A549 (cell line): ENCODE measurements around the gene IL1F10. TPM values are rescaled to one million over a fixed set of nuclear protein-coding genes. Genes with fewer than 3 reads are reported as not detected.
A peak's percentile ranks its signal among the peaks of the same experiment; 100 is the strongest.

Experiments used
- ATAC-seq, 2 experiments: fragments of 200-7000 bp in 1 of 2; fragments of >200 bp in 1 of 2; cut with Nextera tagmentation in 1 of 2; cut with Tn5 transposase in 1 of 2; 3 replicates each; pipeline versions ENCODE4 v1.8.0 to v1.9.1; 2018 to 2020; ENCODE audit warnings: mild to moderate bottlenecking in 1 of 2, moderate library complexity in 1 of 2
- CTCF ChIA-PET: fragments of 300-600 bp; sonication (Branson Sonifier 250); formaldehyde crosslinking; extraction: SDS; loops from one replicate; lab custom pipeline; 2021; ENCODE audit warnings: antibody characterized with exemption, inconsistent platforms; lab: Yijun Ruan, JAX
- POLR2A ChIA-PET: fragments of 350-600 bp; formaldehyde crosslinking; extraction: SDS; loops from one replicate; lab custom pipeline; 2021; ENCODE audit warnings: antibody characterized with exemption, inconsistent platforms; lab: Yijun Ruan, JAX
- DNase-seq, 2 experiments: peaks; one replicate each; pipeline versions ENCODE4 v3.0.0 to v3.0.0-alpha.2; 2011 to 2016; ENCODE audit warnings: low read depth in 1 of 2, low spot score in 1 of 2
- FAIRE-seq: peaks from 2 replicates; lab custom pipeline; 2011; peaks lifted over from hg19 to GRCh38; lab: Jason Lieb, UNC
- H3K27ac ChIP-seq, 2 experiments: fragments of >200 bp; sonication (Bioruptor Twin); formaldehyde crosslinking; 3 replicates each; pipeline ENCODE4 v1.5.1; 2016 to 2017
- H3K4me1 ChIP-seq: fragments of >200 bp; sonication (Bioruptor Twin); formaldehyde crosslinking; 3 replicates; pipeline ENCODE4 v1.6.1; 2016
- H3K4me2 ChIP-seq: fragments of >200 bp; sonication (Bioruptor Twin); formaldehyde crosslinking; 3 replicates; pipeline ENCODE4 v1.6.1; 2016
- H3K4me3 ChIP-seq: fragments of >200 bp; sonication (Bioruptor Twin); formaldehyde crosslinking; 3 replicates; pipeline ENCODE4 v1.5.1; 2016
- H3K9me3 ChIP-seq: fragments of >200 bp; sonication (Bioruptor Twin); formaldehyde crosslinking; 3 replicates; pipeline ENCODE4 v1.6.1; 2016
- ATOH8 ChIP-seq: fragments of 250-450 bp; sonication (Bioruptor Pico); IDR thresholded peaks from 2 replicates; pipeline ENCODE4 v1.5.0; 2020; ENCODE audit warnings: low read depth, mild to moderate bottlenecking, moderate library complexity
- BHLHE40 ChIP-seq: IDR thresholded peaks from 2 replicates; pipeline ENCODE4 v1.6.1; 2012; ENCODE audit warnings: low read depth, low read length, inconsistent platforms
- CBX2 ChIP-seq: fragments of 200-600 bp; sonication (generic); IDR thresholded peaks from 2 replicates; pipeline ENCODE4 v1.6.1; 2016; ENCODE audit warnings: low read depth, mild to moderate bottlenecking, borderline replicate concordance
- CHD2 ChIP-seq: fragments of 150-350 bp; IDR thresholded peaks from 2 replicates; pipeline ENCODE4 v1.6.1; 2014; ENCODE audit warnings: low read length; ENCODE audit not compliant: partially characterized antibody
- CHD4 ChIP-seq: fragments of 200-600 bp; sonication (generic); IDR thresholded peaks from 2 replicates; pipeline ENCODE4 v1.6.1; 2016; ENCODE audit warnings: antibody characterized with exemption, mild to moderate bottlenecking, borderline replicate concordance
- E2F6 ChIP-seq: IDR thresholded peaks from 2 replicates; pipeline ENCODE4 v1.6.1; 2012; ENCODE audit warnings: low read depth, borderline replicate concordance
- EHMT2 ChIP-seq: fragments of 200-600 bp; sonication (generic); IDR thresholded peaks from 2 replicates; pipeline ENCODE4 v1.6.1; 2016; ENCODE audit warnings: antibody characterized with exemption, low read depth, mild to moderate bottlenecking, moderate library complexity
- EP300 ChIP-seq, 2 experiments: fragments of >200 bp; sonication (Bioruptor Twin); formaldehyde crosslinking; IDR thresholded peaks; 2 replicates in 1 of 2; 3 replicates in 1 of 2; pipeline ENCODE4 v1.6.1; 2016 to 2017
- ESRRA ChIP-seq: fragments of 150-350 bp; IDR thresholded peaks from 2 replicates; pipeline ENCODE4 v1.6.1; 2014; ENCODE audit warnings: mild to moderate bottlenecking, low read length, borderline replicate concordance
- FOXS1 ChIP-seq: fragments of 250-450 bp; sonication (Bioruptor Pico); IDR thresholded peaks from 2 replicates; pipeline ENCODE4 v1.5.0; 2020; ENCODE audit warnings: mild to moderate bottlenecking, moderate library complexity
- GATA3 ChIP-seq: IDR thresholded peaks from 2 replicates; pipeline ENCODE4 v1.6.1; 2012; ENCODE audit warnings: borderline replicate concordance
- HDAC2 ChIP-seq: fragments of 200-600 bp; sonication (generic); IDR thresholded peaks from 2 replicates; pipeline ENCODE4 v1.6.1; 2016
- HEYL ChIP-seq: fragments of 250-450 bp; sonication (Bioruptor Pico); IDR thresholded peaks from 2 replicates; pipeline ENCODE4 v1.8.0; 2021; ENCODE audit warnings: mild to moderate bottlenecking, moderate library complexity
- HOXB13 ChIP-seq: fragments of 250-450 bp; sonication (Bioruptor Pico); IDR thresholded peaks from 2 replicates; pipeline ENCODE4 v1.5.0; 2020; ENCODE audit warnings: low read depth, mild to moderate bottlenecking, moderate library complexity
- HOXB5 ChIP-seq: fragments of 250-450 bp; sonication (Bioruptor Pico); IDR thresholded peaks from 2 replicates; pipeline ENCODE4 v1.5.0; 2020; ENCODE audit warnings: mild to moderate bottlenecking, moderate library complexity
- JUN ChIP-seq, 2 experiments: fragments of >200 bp; sonication (Bioruptor Twin); formaldehyde crosslinking; IDR thresholded peaks; 2 replicates in 1 of 2; 3 replicates in 1 of 2; pipeline ENCODE4 v1.6.1; 2016 to 2017
- JUNB ChIP-seq: fragments of >200 bp; sonication (Bioruptor Twin); formaldehyde crosslinking; IDR thresholded peaks from 2 replicates; pipeline ENCODE4 v1.6.1; 2016
- KDM5A ChIP-seq: fragments of 200-600 bp; sonication (generic); IDR thresholded peaks from 2 replicates; pipeline ENCODE4 v1.6.1; 2016; ENCODE audit warnings: antibody characterized with exemption, mild to moderate bottlenecking
- MAFK ChIP-seq: fragments of 450-650 bp; IDR thresholded peaks from 2 replicates; pipeline ENCODE4 v1.6.1; 2014; ENCODE audit not compliant: partially characterized antibody
- MAX ChIP-seq: IDR thresholded peaks from 2 replicates; pipeline ENCODE4 v1.6.1; 2012
- NFE2L2 ChIP-seq: fragments of 150-350 bp; conservative IDR thresholded peaks from 2 replicates; pipeline ENCODE4 v1.6.1; 2014; ENCODE audit warnings: low read length
- NR3C1 ChIP-seq: fragments of >200 bp; sonication (Bioruptor Twin); formaldehyde crosslinking; IDR thresholded peaks from 3 replicates; pipeline ENCODE4 v1.6.1; 2017
- PHF8 ChIP-seq: fragments of 200-600 bp; sonication (generic); IDR thresholded peaks from 2 replicates; pipeline ENCODE4 v1.6.1; 2016; ENCODE audit warnings: low read depth, mild to moderate bottlenecking, antibody characterized with exemption, moderate library complexity, borderline replicate concordance
- POLR2A ChIP-seq: IDR thresholded peaks from 2 replicates; pipeline ENCODE4 v1.6.1; 2012; ENCODE audit warnings: mild to moderate bottlenecking, low read length
- POLR2AphosphoS2 ChIP-seq: conservative IDR thresholded peaks from 2 replicates; pipeline ENCODE4 v1.6.1; 2012; ENCODE audit warnings: low read length, improper control_type of control experiment, inconsistent platforms
- RCOR1 ChIP-seq: fragments of 150-350 bp; IDR thresholded peaks from 2 replicates; pipeline ENCODE4 v1.6.1; 2014; ENCODE audit warnings: antibody characterized with exemption, low read length, low read depth
- RNF2 ChIP-seq: fragments of 200-600 bp; sonication (generic); IDR thresholded peaks from 2 replicates; pipeline ENCODE4 v1.6.1; 2016; ENCODE audit warnings: low read depth, mild to moderate bottlenecking, antibody characterized with exemption, moderate library complexity, borderline replicate concordance
- SREBF2 ChIP-seq: fragments of 450-650 bp; IDR thresholded peaks from 2 replicates; pipeline ENCODE4 v1.6.1; 2014; ENCODE audit warnings: mild to moderate bottlenecking, moderate library complexity
- TP53 ChIP-seq: fragments of 250-450 bp; sonication (Bioruptor Pico); IDR thresholded peaks from 2 replicates; pipeline ENCODE4 v1.5.0; 2021; ENCODE audit warnings: mild to moderate bottlenecking, moderate library complexity
- ZC3H11A ChIP-seq: fragments of 450-650 bp; IDR thresholded peaks from 2 replicates; pipeline ENCODE4 v1.6.1; 2014; ENCODE audit warnings: antibody characterized with exemption, mild to moderate bottlenecking
- ZFP36 ChIP-seq: fragments of 450-650 bp; IDR thresholded peaks from 2 replicates; pipeline ENCODE4 v1.6.1; 2014; ENCODE audit warnings: borderline replicate concordance; ENCODE audit not compliant: partially characterized antibody
- whole genome bisulfite sequencing: methylation state at CpG from one replicate; pipeline ENCODE4 v1.1.6; 2017; ENCODE audit errors: missing lambda C conversion rate; 5-methylcytosine and 5-hydroxymethylcytosine counted together
- polyA plus RNA-seq, 4 experiments: library from polyadenylated mRNA; depleted of rRNA in 3 of 4; stranded (reverse); fragments of >200 nt; fragmentation: RNase III in 1 of 4; extraction: RNeasy Plus Mini Kit Qiagen cat#74134 plus additional on column Dnase treatment in 1 of 4; gene quantifications; 2 replicates in 3 of 4; 3 replicates in 1 of 4; pipeline ENCODE4 v1.2.3, GENCODE V29; 2011 to 2017
- TF ChIP-seq, protein P1 (sequence below): fragments of >200 bp; sonication (Bioruptor Twin); formaldehyde crosslinking; IDR thresholded peaks from 3 replicates; pipeline ENCODE4 v1.5.1; 2016

The IL1F10 gene
- polyA plus RNA-seq, 2 of the 4 experiments (the other 2 are of a cell fraction) = not detected

- TF ChIP-seq GATA3 = no peak
- TF ChIP-seq POLR2A = no peak
- TF ChIP-seq TP53 (CRISPR knock-in tag) = no peak
- TF ChIP-seq ESRRA = no peak
- TF ChIP-seq, all 56 proteins: peak for 0
Measured at GRCh38 chr2:113070606-113070975, 2.8 kb downstream of the IL1F10 start (continued).

DNA sequence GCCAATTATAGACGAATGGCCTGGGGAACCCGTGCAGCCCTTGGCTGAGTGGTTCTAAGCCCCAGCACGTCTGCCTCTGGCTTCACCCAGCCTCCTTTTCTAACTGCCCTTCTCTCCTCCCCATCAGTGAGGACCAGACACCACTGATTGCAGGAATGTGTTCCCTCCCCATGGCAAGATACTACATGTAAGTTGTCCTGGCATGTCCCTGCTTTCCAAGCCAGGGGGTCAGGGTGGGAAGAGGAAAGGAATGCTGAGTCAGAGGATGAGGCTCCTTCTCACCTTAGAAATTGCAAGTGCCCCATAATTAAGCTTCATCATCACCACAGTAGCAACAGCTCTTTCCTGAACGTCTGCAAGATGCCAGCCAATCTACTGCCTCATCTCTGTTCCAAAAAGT, 4.8 kb downstream of the IL1F10 start:
- POLR2A ChIA-PET = no interaction called here
- ATAC-seq = no peak
- TF ChIP-seq MAFK (peak; percentile 42), ZC3H11A (no peak), RNF2 (no peak), KDM5A (no peak), PHF8 (no peak)
- 24% methylated on average over 4 of the region's 4 CpGs for WGBS
- CTCF ChIA-PET = interaction anchor here (0.6 to 1.6 kb wide), 5 partner anchors 10 to 78 kb away, joined by 3 to 11 read pairs (median 3); no protein-coding TSS in a partner anchor
- peak overlapping the region in 1 of 2 experiments; percentile 14; a peak in 1 of 6 replicates for H3K27ac ChIP-seq
- H3K4me1 ChIP-seq = peaks cover 7% of the 10 kb centered on the region; the same call in 1 of the 3 replicates
- DNase-seq = no peak
- no peak for FAIRE-seq
- no peak overlapping the region for H3K4me2 ChIP-seq
- H3K4me3 ChIP-seq = no peak overlapping the region
- no peaks in the 10 kb centered on the region for H3K9me3 ChIP-seq

- Histone ChIP-seq H3K9me3 (no peaks in the 10 kb centered on the region), H3K27ac (no peak overlapping the region), H3K4me2 (no peak overlapping the region), H3K4me1 (peaks cover 10% of the 10 kb centered on the region; the same call in 2 of the 3 replicates), H3K4me3 (no peak overlapping the region)
- TF ChIP-seq RCOR1 (no peak), BHLHE40 (no peak), HEYL (CRISPR knock-in tag) (no peak), NFE2L2 (no peak), ESRRA (no peak), MAX (no peak), HOXB5 (CRISPR knock-in tag) (no peak), FOXS1 (CRISPR knock-in tag) (no peak), POLR2AphosphoS2 (no peak), MAFK (no peak), SREBF2 (no peak), NR3C1 (no peak), EHMT2 (no peak), CHD2 (no peak), RNF2 (no peak)
- ATAC-seq (no peak), DNase-seq (no peak), FAIRE-seq (no peak)
- ChIA-PET POLR2A (no interaction called here), CTCF (interaction anchor here (0.7 to 1.5 kb wide), 3 partner anchors 11 to 64 kb away, joined by 3 read pairs; no protein-coding TSS in a partner anchor)
- WGBS = 63% methylated on average over 3 of the region's 3 CpGs
Measured at GRCh38 chr2:113073325-113073834, 5.6 kb downstream of the IL1F10 start.

GRCh38 chr2:113075030-113075429, 7.3 kb downstream of the IL1F10 start:
- no peak for ATAC-seq
- TF ChIP-seq GATA3 (no peak), RCOR1 (no peak), KDM5A (no peak), ZFP36 (no peak), ATOH8 (CRISPR knock-in tag) (no peak), CBX2 (no peak), JUN (IDR thresholded peaks at IDR 0.05) (no peak), CHD4 (no peak), PHF8 (no peak), EHMT2 (no peak), JUNB (no peak), EP300 (IDR thresholded peaks at IDR 0.05) (no peak), HOXB13 (CRISPR knock-in tag) (no peak), E2F6 (no peak), HDAC2 (no peak)
- TF ChIP-seq, protein P1, sequence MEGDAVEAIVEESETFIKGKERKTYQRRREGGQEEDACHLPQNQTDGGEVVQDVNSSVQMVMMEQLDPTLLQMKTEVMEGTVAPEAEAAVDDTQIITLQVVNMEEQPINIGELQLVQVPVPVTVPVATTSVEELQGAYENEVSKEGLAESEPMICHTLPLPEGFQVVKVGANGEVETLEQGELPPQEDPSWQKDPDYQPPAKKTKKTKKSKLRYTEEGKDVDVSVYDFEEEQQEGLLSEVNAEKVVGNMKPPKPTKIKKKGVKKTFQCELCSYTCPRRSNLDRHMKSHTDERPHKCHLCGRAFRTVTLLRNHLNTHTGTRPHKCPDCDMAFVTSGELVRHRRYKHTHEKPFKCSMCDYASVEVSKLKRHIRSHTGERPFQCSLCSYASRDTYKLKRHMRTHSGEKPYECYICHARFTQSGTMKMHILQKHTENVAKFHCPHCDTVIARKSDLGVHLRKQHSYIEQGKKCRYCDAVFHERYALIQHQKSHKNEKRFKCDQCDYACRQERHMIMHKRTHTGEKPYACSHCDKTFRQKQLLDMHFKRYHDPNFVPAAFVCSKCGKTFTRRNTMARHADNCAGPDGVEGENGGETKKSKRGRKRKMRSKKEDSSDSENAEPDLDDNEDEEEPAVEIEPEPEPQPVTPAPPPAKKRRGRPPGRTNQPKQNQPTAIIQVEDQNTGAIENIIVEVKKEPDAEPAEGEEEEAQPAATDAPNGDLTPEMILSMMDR = no peak
- Histone ChIP-seq H3K4me3 (no peak overlapping the region), H3K27ac (no peak overlapping the region), H3K4me1 (peaks cover 6% of the 10 kb centered on the region; the same call in 2 of the 3 replicates), H3K4me2 (no peak overlapping the region), H3K9me3 (no peaks in the 10 kb centered on the region)
- FAIRE-seq = no peak
- 59% methylated on average over 5 of the region's 5 CpGs for WGBS
- no peak for DNase-seq
- CTCF ChIA-PET = interaction anchor here (3.4 to 12.9 kb wide), 2 partner anchors 62 to 125 kb away, joined by 14 to 150 read pairs; no protein-coding TSS in a partner anchor
- POLR2A ChIA-PET = no interaction called here
